NB4 (cell line): ENCODE measurements around the gene CIITA.

ENCODE experiments used
- DNase-seq: peaks from one replicate; pipeline ENCODE4 v3.0.0; 2010; ENCODE audit warnings: low read depth
- H3K4me3 ChIP-seq: one replicate; pipeline ENCODE4 v1.5.1; 2011; ENCODE audit warnings: mild to moderate bottlenecking, low read depth, low read length, moderate library complexity
- CTCF ChIP-seq: IDR thresholded peaks from one replicate; pipeline ENCODE4 v1.5.1; 2012; ENCODE audit warnings: low read depth, low read length
- MAX ChIP-seq: IDR thresholded peaks from 2 replicates; pipeline ENCODE4 v1.6.1; 2011; ENCODE audit warnings: low read depth, low read length
- MYC ChIP-seq: IDR thresholded peaks from 2 replicates; pipeline ENCODE4 v1.6.1; 2011; ENCODE audit warnings: low read depth, low read length
- POLR2A ChIP-seq: IDR thresholded peaks from 2 replicates; pipeline ENCODE4 v1.6.1; 2011; ENCODE audit warnings: mild to moderate bottlenecking; ENCODE audit not compliant: insufficient read length; ENCODE audit errors: extremely low read depth

CIITA gene

DNA sequence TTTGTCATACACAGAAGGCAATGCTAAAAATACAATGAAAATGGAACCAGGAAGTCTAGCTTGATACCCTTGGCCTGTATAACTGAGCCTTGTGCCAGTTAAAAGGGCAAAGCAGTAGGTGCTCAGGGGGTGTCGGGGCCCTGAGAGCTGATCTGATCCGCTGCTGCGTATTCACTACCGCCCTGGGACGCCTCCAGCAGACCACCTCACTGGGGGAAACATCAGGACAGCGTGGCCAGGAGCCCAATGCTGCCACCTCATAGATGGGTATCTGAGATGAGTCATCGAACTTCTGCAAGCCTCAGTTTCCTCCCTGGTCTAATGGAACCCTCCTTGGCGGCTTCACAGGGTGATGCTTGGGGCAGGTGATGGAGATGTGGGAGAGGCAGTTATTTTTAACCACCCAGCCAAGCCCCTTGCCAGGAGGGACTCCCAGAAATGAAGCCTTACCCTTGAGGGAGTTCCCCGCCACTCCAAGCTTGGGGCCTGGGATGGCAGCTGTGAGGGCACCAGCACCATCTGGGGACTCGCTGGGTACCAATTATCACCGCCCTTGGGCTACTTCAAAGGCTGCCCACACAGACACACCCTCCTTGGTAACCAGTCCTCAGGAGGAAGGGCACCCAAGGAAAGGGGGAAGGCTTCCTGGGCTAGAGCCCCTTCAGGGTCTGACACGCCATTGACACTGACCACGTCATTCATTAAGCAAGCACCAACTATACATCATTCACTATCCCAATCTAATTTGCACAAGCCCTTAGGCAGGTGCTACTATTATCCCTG is 57.5 kb downstream of the CIITA start:
- TF ChIP-seq MYC: no peak
- no peak for TF ChIP-seq POLR2A
- no peak for TF ChIP-seq MAX
- no peak for TF ChIP-seq CTCF
- DNase-seq: no peak
- H3K4me3 ChIP-seq: no peak overlapping the region

- H3K4me3 ChIP-seq: no peak overlapping the region
- TF ChIP-seq POLR2A (no peak), MAX (no peak), CTCF (no peak), MYC (no peak)
- no peak for DNase-seq
These were observed 58.4 kb downstream of the CIITA start for GRCh38 chr16:10935226-10935915.

GRCh38 chr16:10936272-10936984 is 59.4 kb downstream of the CIITA start:
- TF ChIP-seq CTCF: no peak
- TF ChIP-seq MAX: no peak
- TF ChIP-seq POLR2A: no peak
- TF ChIP-seq MYC: no peak
- no peak overlapping the region for H3K4me3 ChIP-seq
- no peak for DNase-seq

- TF ChIP-seq MAX (no peak), POLR2A (no peak), CTCF (no peak), MYC (no peak)
- no peak for DNase-seq
- no peak overlapping the region for H3K4me3 ChIP-seq
These were observed 60.3 kb downstream of the CIITA start for GRCh38 chr16:10937068-10937859.

DNA sequence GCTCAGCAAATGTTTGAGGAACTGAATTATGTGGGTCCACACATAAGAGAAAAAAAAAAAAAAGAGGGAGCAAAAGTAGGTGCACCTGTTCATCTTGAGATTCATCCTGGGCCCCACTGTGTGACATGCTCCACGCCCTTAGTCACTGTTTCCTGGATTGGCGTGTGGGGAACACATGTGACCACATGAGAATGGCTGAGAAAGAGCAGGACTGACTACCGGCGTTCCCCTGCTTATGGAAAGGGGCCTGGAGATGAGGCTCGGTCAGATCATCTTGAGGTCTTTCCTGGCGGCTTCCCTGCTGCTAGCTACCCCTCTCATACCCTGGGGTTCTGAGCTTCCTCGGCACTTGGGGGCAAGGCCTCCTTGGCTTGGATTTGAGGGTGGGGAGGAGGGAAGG is 61.3 kb downstream of the CIITA start:
- DNase-seq: no peak
- H3K4me3 ChIP-seq: no peak overlapping the region
- TF ChIP-seq MYC (no peak), MAX (no peak), POLR2A (no peak), CTCF (no peak)
